Measurements from ENCODE around the gene CDC25B.
A peak's percentile ranks its signal among the peaks of the same experiment; 100 is the strongest.

CDC25B gene

GRCh38 chr20:3815703-3816315 is 19.7 kb downstream of the CDC25B start:
- H3K4me1 ChIP-seq (ENCODE audit: control insufficient read depth, insufficient read depth, low read length) = 0 out of 2 replicates have a peak, but pooled peaks cover 2% of the 10 kb centered on the region
- no peak for DNase-seq (ENCODE audit: low read depth, low spot score)
- H3K36me3 ChIP-seq (ENCODE audit: control insufficient read depth, insufficient read depth, low read length) = no peaks in the 10 kb centered on the region
- WGBS (ENCODE audit: insufficient coverage, insufficient read length) = no CpG with 5 or more reads among the region's 9 CpGs
- H3K27me3 ChIP-seq (ENCODE audit: control insufficient read depth, insufficient read depth, low read length) = no peaks in the 10 kb centered on the region
- H3K4me3 ChIP-seq (ENCODE audit: low read length) = no peak overlapping the region
- no peak overlapping the region for H3K27ac ChIP-seq (ENCODE audit: low read length)
- no peaks in the 10 kb centered on the region for H3K9me3 ChIP-seq (ENCODE audit: control insufficient read depth, insufficient read depth, low read length)

DNA sequence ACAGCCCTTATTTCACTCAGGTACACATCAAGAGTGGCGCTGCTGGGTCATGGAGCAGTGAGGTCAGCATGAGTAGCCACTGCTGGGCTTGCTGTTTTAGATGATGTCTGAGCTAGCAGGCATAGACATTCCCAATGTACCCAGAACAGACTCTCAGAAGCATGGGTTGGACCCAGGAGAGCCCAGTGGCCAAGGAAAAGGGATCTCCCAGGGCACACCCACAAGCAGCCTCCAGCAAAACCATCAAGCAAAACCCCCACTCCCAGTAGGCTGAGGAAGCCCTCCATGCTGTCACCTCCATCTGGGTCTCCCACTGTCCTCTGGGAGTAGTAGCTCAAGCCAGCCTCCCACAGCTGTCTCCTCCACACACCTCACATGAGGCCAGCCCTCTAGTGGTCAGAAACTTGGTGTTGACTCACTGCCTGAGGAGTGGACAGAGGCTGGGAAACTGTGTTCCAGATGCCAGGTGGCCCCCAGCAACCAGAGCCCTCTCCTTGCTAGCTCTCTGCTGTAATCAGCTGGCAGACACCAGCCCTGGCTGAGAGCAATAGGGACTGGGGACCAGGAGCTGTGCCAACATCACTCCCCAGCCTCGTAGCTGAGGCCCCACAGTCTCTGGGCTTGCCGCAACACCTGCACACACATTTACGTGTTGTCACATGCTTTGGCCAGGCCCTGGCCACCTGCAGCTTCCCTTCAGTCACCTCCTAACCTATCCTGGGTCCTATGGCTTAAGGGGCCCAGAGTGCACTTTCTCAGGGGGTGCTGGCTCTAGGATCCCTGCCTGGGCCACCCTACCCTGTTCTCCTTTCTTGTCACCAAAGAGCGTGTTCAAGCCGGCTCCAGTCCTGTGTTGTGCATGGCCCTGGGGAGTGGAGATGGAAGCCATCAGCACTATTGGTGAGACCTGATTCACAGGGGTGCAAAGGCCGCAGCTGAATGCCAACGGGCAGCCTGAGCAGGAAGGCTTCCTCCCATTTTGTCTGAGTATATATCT is 22.3 kb downstream of the CDC25B start:
- 0 out of 2 replicates have a peak, but pooled peaks cover 2% of the 10 kb centered on the region for H3K4me1 ChIP-seq (ENCODE audit: control insufficient read depth, insufficient read depth, low read length)
- H3K27me3 ChIP-seq (ENCODE audit: control insufficient read depth, insufficient read depth, low read length) = no peaks in the 10 kb centered on the region
- no CpG with 5 or more reads among the region's 8 CpGs for whole genome bisulfite sequencing (ENCODE audit: insufficient coverage, insufficient read length)
- no peaks in the 10 kb centered on the region for H3K9me3 ChIP-seq (ENCODE audit: control insufficient read depth, insufficient read depth, low read length)
- DNase-seq (ENCODE audit: low read depth, low spot score) = no peak
- H3K4me3 ChIP-seq (ENCODE audit: low read length) = no peak overlapping the region
- H3K27ac ChIP-seq (ENCODE audit: low read length) = no peak overlapping the region
- H3K36me3 ChIP-seq (ENCODE audit: control insufficient read depth, insufficient read depth, low read length) = no peaks in the 10 kb centered on the region

- WGBS (ENCODE audit: insufficient coverage, insufficient read length) = no CpG with 5 or more reads among the region's 20 CpGs
- Histone ChIP-seq H3K4me3 (ENCODE audit: low read length) (peak overlapping the region; percentile 61; the same call in 1 of the 2 replicates), H3K27ac (ENCODE audit: low read length) (no peak overlapping the region), H3K9me3 (ENCODE audit: control insufficient read depth, insufficient read depth, low read length) (no peaks in the 10 kb centered on the region), H3K4me1 (ENCODE audit: control insufficient read depth, insufficient read depth, low read length) (0 out of 2 replicates have a peak, but pooled peaks cover 2% of the 10 kb centered on the region), H3K36me3 (ENCODE audit: control insufficient read depth, insufficient read depth, low read length) (no peaks in the 10 kb centered on the region), H3K27me3 (ENCODE audit: control insufficient read depth, insufficient read depth, low read length) (no peaks in the 10 kb centered on the region)
- no peak for DNase-seq (ENCODE audit: low read depth, low spot score)
Measured at GRCh38 chr20:3819411-3820047, 23.4 kb downstream of the CDC25B start.

GRCh38 chr20:3820048-3820900 is 24.2 kb downstream of the CDC25B start, which contains the start of gene AP5S1:
Gene AP5S1 (plus strand): TSS chr20:3820547. CDS start chr20:3822118, 1,571 bp downstream.
- peak; percentile 98 for DNase-seq (ENCODE audit: low read depth, low spot score)
- no peaks in the 10 kb centered on the region for H3K9me3 ChIP-seq (ENCODE audit: control insufficient read depth, insufficient read depth, low read length)
- no peaks in the 10 kb centered on the region for H3K36me3 ChIP-seq (ENCODE audit: control insufficient read depth, insufficient read depth, low read length)
- H3K27ac ChIP-seq (ENCODE audit: low read length) = no peak within 1 kb of the TSS
- H3K4me3 ChIP-seq (ENCODE audit: low read length) = peak within 1 kb of the TSS; percentile 61
- 0 out of 2 replicates have a peak, but pooled peaks cover 2% of the 10 kb centered on the region for H3K4me1 ChIP-seq (ENCODE audit: control insufficient read depth, insufficient read depth, low read length)
- no CpG with 5 or more reads among the region's 96 CpGs for WGBS (ENCODE audit: insufficient coverage, insufficient read length)
- no peaks in the 10 kb centered on the region for H3K27me3 ChIP-seq (ENCODE audit: control insufficient read depth, insufficient read depth, low read length)

DNA sequence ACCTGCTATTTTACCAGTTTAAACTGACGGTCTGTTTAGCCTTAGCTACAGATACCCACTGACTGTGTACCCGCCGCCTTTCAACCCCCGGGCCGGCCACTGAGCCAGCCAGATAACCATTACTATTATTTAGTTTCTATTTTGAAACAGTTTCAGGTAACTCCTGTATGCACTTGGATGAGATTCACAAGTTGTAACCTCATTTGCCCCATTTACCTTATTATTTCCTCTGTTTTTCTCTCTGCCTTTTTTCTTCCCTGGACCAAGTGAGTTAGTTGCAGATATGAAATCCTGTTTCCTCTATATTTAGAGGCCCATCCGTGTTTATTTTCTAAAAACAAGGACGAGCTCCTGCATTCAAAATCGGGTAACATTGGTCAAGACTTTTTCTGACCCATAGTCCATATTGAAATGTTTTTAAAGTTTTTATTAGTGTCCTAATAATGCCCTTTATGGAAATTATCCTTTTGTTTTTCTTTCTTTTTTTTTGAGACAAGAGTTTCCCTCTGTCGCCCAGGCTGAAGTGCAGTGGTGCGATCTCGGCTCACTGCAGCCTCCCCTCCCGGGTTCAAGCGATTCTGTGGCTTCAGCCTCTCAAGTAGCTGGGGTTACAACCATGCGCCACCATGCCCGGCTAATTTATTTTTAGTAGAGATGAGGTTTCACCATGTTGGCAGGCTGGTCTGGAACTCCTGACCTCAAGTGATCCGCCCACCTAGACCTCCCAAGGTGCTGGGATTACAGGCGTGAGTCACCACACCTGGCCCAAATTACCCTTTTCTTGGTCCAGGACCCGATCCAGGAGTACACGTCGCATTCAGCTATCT is 25.0 kb downstream of the CDC25B start:
- no CpG with 5 or more reads among the region's 20 CpGs for WGBS (ENCODE audit: insufficient coverage, insufficient read length)
- no peak for DNase-seq (ENCODE audit: low read depth, low spot score)
- Histone ChIP-seq H3K36me3 (ENCODE audit: control insufficient read depth, insufficient read depth, low read length) (no peaks in the 10 kb centered on the region), H3K4me3 (ENCODE audit: low read length) (peak overlapping the region; percentile 61; the same call in 1 of the 2 replicates), H3K9me3 (ENCODE audit: control insufficient read depth, insufficient read depth, low read length) (no peaks in the 10 kb centered on the region), H3K27me3 (ENCODE audit: control insufficient read depth, insufficient read depth, low read length) (no peaks in the 10 kb centered on the region), H3K27ac (ENCODE audit: low read length) (no peak overlapping the region), H3K4me1 (ENCODE audit: control insufficient read depth, insufficient read depth, low read length) (0 out of 2 replicates have a peak, but pooled peaks cover 2% of the 10 kb centered on the region)

GRCh38 chr20:3821996-3822395 is 25.9 kb downstream of the CDC25B start:
- no peak overlapping the region for H3K27ac ChIP-seq (ENCODE audit: low read length)
- no CpG with 5 or more reads among the region's 14 CpGs for WGBS (ENCODE audit: insufficient coverage, insufficient read length)
- H3K4me1 ChIP-seq (ENCODE audit: control insufficient read depth, insufficient read depth, low read length) = 0 out of 2 replicates have a peak, but pooled peaks cover 2% of the 10 kb centered on the region
- no peak overlapping the region for H3K4me3 ChIP-seq (ENCODE audit: low read length)
- H3K27me3 ChIP-seq (ENCODE audit: control insufficient read depth, insufficient read depth, low read length) = no peaks in the 10 kb centered on the region
- H3K9me3 ChIP-seq (ENCODE audit: control insufficient read depth, insufficient read depth, low read length) = no peaks in the 10 kb centered on the region
- H3K36me3 ChIP-seq (ENCODE audit: control insufficient read depth, insufficient read depth, low read length) = no peaks in the 10 kb centered on the region
- no peak for DNase-seq (ENCODE audit: low read depth, low spot score)

DNA sequence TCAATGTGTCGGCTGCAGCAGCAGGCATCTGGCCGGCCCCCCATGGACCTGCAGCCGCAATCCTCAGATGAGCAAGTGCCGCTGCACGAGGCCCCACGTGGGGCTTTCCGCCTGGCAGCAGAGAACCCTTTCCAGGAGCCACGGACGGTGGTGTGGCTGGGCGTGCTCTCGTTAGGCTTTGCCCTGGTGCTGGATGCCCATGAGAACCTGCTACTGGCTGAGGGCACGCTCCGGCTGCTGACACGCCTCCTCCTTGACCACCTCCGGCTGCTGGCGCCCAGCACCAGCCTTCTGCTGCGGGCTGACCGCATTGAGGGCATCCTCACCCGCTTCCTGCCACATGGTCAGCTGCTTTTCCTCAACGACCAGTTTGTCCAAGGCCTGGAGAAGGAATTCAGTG is 27.8 kb downstream of the CDC25B start:
- Histone ChIP-seq H3K27ac (ENCODE audit: low read length) (no peak overlapping the region), H3K4me1 (ENCODE audit: control insufficient read depth, insufficient read depth, low read length) (no peaks in the 10 kb centered on the region), H3K4me3 (ENCODE audit: low read length) (no peak overlapping the region), H3K9me3 (ENCODE audit: control insufficient read depth, insufficient read depth, low read length) (no peaks in the 10 kb centered on the region), H3K36me3 (ENCODE audit: control insufficient read depth, insufficient read depth, low read length) (no peaks in the 10 kb centered on the region), H3K27me3 (ENCODE audit: control insufficient read depth, insufficient read depth, low read length) (no peaks in the 10 kb centered on the region)
- no peak for DNase-seq (ENCODE audit: low read depth, low spot score)
- WGBS (ENCODE audit: insufficient coverage, insufficient read length) = no CpG with 5 or more reads among the region's 20 CpGs

- Histone ChIP-seq H3K4me3 (ENCODE audit: low read length) (no peak overlapping the region), H3K27ac (ENCODE audit: low read length) (no peak overlapping the region), H3K27me3 (ENCODE audit: control insufficient read depth, insufficient read depth, low read length) (no peaks in the 10 kb centered on the region), H3K4me1 (ENCODE audit: control insufficient read depth, insufficient read depth, low read length) (no peaks in the 10 kb centered on the region), H3K9me3 (ENCODE audit: control insufficient read depth, insufficient read depth, low read length) (no peaks in the 10 kb centered on the region), H3K36me3 (ENCODE audit: control insufficient read depth, insufficient read depth, low read length) (no peaks in the 10 kb centered on the region)
- no CpG with 5 or more reads among the region's 7 CpGs for WGBS (ENCODE audit: insufficient coverage, insufficient read length)
- no peak for DNase-seq (ENCODE audit: low read depth, low spot score)
Measured at GRCh38 chr20:3825526-3825925, 29.4 kb downstream of the CDC25B start.

- Histone ChIP-seq H3K9me3 (ENCODE audit: control insufficient read depth, insufficient read depth, low read length) (no peaks in the 10 kb centered on the region), H3K27ac (ENCODE audit: low read length) (no peak overlapping the region), H3K27me3 (ENCODE audit: control insufficient read depth, insufficient read depth, low read length) (no peaks in the 10 kb centered on the region), H3K4me3 (ENCODE audit: low read length) (no peak overlapping the region), H3K36me3 (ENCODE audit: control insufficient read depth, insufficient read depth, low read length) (no peaks in the 10 kb centered on the region), H3K4me1 (ENCODE audit: control insufficient read depth, insufficient read depth, low read length) (no peaks in the 10 kb centered on the region)
- WGBS (ENCODE audit: insufficient coverage, insufficient read length) = no CpG with 5 or more reads among the region's 4 CpGs
- DNase-seq (ENCODE audit: low read depth, low spot score) = no peak
Measured at GRCh38 chr20:3826420-3826819, 30.3 kb downstream of the CDC25B start.
